Cortex of kidney (tissue), 1 donor: ENCODE measurements around the gene SNCAIP.
"Not testable (repeated sequence)": the region's sequence is repeated elsewhere in the genome, so short reads cannot be mapped to it uniquely, and the experiment has no call there.

Experiments used
- DNase-seq: peaks from one replicate; lab custom pipeline; 2025; lab: John Stamatoyannopoulos, UW

The SNCAIP gene

DNA sequence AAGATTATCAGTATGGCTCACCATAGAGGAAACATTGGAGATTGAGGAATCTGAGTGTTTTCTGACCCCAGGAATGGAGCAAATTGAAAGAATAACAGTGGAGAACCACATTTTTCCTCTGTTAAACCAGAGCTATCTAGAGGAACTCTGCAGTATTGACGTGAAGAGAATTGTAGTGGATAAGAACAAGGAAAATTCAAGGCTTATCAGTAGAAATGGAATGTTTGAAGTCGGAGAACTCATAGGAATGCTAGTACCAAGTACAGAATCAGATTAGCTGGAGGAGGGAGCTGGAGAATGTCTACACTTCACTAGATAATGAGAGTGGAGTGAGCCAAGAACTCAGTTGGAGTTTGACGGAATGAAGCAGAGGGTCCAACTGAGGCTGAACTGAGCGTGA lies 50.3 kb downstream of the SNCAIP start:
- DNase-seq, result no peak

DNA sequence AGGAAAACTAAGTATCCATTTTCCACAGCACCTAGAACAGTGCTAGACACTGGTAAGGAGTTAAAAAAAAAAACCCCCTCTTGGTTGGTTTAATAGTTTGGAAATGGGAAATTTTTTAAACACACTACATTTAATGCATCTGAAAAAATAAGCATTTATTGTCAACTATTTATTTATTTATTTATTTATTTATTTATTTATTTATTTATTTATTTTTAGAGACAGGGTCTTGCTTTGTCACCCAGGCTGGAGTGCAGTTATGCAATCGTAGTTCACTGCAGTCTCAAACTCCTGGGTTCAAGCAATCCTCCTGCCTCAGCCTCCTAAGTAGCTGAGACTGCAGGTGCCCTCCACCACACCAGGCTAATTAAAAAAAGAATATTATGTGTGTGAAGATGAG lies 51.6 kb downstream of the SNCAIP start:
- DNase-seq, result no peak

DNA sequence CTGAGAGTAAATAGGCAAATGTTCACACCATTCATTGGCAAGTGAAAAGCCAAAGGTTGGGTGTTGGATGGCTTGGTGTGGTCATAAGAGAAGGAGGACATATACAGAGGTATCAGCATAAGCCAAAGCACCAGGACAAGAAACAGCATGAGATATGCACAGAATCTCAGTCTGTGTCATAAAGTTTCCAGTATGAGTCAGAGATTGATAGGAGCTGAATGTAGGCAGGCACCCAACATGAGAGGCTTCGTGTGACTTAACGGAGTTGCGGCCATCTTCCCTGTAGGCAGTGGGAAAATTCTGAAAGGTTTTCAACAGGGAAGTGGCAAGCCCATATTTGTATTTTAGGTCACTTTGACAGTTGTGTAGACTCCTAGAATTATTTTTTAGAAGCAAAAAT lies 54.5 kb downstream of the SNCAIP start:
- no peak for DNase-seq

DNA sequence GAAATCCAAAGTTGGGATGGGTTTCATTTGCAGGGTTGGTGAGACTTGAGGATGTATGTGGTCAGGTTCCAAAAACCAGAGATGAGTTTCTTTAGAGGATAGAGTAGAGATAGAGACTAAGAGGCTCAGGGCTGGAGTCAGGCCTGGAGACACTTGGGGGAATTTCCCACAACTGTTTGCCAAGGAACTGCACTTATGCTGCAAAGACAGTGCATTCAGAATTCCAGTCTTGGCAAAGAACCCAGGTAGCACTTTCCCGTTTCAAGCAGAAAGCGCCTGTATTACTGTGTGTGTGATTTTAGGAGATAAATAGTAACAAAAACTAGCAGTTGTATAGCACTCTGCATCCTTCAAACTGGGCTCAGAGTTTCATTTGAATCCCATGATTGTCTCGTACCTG lies 55.4 kb downstream of the SNCAIP start:
- no peak for DNase-seq

DNA sequence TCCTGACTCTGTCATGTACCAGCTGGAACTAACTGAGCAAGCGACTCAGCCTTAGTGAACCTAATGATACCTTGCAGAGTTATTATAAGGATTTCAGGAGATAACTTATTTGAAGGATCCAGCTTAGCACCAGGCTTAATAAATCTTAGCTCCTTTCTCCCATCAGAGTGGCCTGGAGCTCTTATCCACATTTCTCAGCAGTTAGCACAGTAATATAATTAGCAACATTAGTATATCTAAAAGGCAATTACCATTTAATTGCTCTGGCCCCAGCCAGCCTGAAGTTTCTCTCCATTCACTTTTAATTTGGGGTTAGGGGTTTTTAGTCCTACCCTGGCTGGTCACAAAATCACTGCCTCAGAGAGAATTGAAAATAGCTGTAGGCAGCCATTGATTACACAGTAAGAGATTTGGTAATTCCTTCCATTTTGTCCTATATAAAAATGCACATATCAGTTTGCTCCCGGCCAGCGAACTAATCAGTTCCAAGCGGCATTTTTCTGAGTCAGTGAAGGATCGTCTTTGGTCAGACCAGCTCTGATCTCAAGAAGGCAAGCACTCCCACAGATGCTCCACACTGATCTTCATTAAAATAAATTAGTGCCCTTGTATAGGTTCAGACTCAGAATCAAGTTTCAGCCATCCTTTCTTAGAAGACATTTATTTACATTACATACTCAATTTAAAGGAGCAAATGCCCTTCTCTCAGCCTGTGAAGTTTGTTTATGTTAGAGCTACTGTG lies 56.6 kb downstream of the SNCAIP start:
- no peak for DNase-seq

DNA sequence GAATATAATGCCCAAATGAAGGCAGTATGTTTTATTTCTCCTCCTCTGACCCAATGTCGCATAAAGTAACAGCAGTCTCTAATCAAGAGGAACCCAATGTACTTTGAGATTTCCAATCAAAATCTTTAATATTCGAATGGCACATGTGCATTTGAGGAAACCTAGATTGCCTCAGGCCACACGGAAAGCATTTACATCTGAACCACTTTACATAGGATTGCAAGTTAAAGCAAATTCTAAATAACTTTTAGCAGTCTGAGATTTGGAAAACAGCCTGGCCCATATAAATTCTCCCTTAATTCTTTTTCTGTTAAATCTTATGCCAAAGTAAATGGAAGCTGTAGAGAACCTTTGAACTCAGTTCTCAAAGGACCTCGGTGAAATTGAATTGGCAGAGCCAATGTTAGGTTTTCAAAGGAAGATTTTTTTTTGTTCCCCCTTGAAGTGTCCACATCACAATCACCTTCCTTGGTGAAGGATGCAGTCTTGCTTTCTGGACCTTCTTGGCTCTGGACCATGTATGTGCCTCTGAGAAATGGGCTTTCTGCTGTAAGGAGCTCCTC lies 57.3 kb downstream of the SNCAIP start:
- no peak for DNase-seq

DNA sequence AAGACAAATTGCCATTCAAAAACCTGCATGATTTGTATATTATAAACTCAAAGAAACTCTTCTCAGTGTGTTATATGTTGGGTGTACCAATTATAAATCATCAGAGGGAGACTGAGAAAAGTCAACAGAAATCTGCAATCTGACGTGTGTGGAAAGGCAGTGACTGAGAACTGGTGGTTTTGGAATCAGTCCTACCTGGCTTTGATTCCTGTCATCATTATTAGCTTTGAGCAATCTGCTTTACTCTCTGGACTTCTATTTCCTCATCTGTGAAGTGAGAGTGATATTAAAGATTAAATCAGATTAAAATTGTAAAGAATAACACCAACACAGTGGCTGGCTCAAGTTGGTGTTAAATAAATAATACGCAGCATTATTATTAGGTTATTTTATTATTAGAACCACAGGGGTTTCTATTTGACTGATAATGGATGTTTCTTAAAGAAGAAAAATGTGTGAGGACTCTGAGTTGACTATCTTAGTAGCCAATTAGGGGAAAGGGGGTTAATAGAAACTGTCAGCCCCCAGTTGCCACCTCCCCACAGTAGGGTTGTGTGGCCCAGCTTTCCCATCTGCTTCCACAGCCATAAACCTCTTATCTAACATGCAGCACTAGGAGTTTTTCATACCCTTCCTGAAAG lies 59.6 kb downstream of the SNCAIP start:
- no peak for DNase-seq

DNA sequence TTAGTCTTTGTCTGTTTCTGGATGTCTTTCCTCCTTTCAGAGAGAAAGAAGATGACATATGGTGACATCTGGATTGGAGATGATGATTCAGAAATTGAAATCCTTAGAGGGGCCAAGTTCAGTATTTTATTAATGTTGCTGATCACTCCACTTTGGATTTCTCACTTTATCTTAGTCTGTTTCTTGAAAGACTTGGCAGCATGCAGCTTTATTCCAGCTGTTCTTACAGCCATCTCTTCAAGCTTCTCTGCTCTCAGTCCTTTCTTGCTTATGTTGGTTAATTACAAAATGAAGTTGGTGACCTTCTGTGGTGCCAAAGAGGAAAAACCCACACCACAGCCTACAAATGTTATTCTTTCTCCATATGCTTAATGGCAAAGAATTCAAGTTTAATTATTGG lies 62.1 kb downstream of the SNCAIP start:
- DNase-seq, result no peak

DNA sequence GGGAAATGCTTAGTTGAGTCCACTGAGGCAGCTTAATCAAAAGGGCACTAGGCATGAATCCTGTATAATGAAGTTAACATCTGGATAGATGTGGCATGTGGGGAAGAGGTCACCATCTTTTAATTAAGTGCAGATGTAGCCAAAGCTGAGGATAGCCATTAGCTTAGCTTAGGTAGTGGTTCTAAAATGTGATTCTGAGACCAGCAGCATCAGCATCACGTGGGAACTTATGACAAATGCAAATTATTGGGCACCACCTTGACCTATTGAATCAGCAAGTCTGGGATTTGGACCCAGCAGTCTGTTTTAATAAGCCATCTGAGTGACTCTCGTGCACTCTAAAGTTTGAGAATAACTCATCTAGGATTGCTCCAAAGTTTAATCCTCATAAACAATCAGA lies 63.8 kb downstream of the SNCAIP start:
- no peak for DNase-seq

DNA sequence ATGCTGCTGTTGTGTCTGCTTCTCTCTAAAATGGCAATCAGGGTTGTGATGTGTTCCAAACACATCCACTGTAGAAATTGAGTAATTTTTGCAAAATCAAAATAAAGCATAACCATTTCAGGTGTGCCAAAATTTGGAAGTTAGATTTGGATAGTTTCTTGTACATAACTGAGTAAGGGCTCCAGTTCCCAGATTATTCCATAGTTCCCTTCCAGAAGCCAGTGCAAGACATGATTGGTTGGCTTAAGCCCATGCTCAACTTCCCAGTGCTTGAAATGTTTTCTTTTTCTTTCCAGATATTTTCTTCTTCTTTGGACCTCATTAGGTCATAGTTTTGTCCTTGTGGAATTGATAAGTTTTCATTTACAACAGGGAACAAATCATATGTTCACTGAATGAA lies 64.2 kb downstream of the SNCAIP start:
- no peak for DNase-seq

DNA sequence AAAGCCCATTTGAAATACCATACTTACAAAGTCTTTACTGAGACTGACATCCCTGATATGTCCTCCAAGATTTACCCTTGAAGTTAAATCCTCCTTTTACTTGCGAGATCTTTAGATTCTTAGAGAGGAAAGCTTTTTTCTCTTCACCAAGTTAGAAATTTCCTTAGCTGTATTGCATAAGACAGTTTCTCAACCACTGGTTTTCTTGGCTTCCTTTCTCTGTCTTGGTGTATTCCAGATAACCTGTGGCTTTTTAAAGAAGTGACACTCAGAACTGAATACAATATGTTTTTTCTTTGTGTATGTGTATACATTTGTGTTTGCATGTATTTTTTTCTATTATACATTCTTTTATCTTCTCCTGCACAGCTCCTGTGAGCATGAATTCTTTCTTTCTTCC lies 65.0 kb downstream of the SNCAIP start:
- no peak for DNase-seq

DNA sequence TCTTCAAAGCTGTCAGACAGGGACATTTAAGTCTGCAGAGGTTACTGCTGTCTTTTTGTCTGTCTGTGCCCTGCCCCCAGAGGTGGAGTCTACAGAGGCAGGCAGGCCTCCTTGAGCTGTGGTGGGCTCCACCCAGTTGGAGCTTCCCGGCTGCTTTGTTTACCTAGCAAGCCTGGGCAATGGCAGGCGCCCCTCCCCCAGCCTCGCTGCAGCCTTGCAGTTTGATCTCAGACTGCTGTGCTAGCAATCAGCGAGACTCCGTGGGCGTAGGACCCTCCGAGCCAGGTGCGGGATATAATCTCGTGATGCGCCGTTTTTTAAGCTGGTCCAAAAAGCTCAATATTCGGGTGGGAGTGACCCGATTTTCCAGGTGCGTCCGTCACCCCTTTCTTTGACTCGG lies 70.9 kb downstream of the SNCAIP start:
- DNase-seq, result not testable (repeated sequence)

DNA sequence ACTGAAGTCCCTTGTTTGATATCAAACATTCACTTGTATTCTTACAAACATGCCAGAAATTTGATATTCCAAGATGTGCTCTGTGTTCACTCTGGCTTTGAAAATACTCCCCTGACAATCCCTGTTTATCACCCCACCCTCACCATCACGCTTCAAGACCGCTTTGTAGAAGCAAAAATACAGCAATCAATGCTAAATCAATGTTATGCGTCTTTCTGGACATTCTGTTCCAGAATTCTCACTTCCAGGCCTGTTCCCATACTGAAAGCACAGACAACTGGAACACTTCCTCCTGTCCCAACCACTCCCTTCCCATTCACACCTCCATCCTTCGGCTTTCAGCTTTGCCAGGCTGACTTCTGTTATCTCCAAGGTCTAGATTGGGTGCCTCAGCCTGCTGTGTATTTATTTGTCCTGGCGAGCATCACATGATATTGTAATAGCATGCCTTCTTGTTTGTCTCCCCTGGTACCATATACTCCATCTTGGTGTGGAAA lies 72.8 kb downstream of the SNCAIP start:
- no peak for DNase-seq

DNA sequence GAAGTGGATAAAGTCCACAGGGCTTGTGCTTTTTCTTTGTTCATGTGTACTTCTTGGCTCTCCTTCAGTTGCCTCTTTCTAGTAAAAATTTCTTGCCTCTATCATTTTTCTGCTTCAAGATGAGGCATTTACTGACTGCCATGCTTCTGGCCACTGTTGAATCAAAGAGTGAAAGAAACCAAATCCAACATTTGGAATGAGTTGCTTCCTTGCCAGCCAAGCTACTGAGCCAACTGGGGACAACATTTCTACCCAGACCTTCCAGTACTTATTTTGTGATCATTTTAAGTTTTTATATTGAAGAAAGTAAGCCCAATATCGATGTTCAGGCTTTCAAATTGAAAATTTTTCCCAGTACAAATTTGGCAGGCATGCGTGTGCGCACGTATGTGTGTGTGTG lies 73.2 kb downstream of the SNCAIP start:
- DNase-seq, result no peak

DNA sequence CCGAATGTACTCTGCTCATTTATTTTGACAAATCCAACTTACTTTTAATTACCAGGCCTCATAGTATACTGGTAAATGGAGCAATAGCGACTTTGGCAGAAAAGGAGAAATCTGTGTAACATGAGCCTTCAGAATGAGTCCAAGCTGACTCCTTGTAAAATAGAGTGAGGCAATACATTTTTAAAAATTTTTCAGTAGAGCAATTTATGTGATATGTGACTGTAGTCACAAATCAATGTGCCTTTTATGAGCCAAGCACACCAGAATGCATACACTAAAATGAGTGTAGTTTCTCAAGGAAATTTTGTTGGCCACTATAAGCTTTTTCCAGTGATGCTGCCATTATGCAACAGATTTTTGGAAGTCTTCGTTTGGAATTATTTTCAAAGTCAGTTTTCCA lies 73.8 kb downstream of the SNCAIP start:
- DNase-seq, result no peak

DNA sequence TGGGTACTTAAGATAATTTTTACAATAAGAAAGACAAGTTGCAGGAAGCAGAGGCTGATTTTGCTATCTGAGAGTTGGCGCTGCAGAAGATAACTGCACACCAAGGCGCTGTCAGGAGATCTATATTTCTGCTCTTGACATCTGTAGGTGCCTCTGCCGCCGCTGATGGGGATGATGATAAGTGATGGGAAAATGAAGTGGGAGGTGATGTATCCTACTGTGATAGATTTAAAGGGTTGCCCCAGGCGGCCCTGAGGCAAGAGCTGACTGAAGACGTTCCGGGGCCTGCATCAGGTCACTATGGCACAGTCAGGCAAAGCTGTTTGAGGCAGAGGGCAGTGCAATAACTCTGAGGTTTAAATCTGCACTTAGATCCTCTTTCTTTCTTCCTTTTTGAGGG lies 78.1 kb downstream of the SNCAIP start:
- DNase-seq, result no peak

DNA sequence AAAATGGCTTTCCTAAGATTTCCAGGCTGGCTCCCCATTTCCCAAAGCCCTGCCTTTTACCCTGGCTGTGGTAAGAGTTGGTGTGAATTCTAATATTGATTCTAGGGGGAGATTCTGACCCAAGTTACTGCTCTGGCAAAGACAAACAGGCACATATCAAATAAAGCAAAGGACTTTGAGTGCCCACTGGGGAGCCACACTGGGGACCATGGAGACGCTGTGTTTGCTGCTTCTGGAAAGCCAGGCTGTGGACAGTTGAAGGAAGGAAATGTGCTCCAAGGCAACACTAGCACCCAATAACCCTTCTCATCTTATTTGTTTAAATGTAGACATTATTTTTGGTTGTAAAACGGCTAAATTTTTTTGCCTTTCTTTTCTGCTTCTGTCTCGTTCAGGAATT lies 78.7 kb downstream of the SNCAIP start:
- no peak for DNase-seq

DNA sequence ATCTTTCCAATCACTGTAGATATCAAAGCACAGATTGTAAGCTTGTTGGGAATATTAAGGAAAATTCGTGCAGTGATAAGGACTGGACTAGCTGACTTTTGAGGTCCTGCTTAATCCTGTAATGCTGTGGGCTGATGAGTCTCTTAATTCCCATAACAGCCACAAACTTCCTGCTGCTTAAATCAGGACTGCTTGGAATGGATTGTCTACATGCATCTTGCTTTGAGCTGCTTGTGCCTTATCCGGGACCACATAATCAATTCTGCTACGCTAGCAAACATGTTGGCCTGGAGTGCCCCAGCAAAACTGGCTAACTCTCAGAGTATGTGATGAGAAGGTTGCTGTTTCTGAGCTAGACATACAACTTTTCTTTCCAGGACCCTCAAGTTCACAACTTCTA lies 79.6 kb downstream of the SNCAIP start:
- DNase-seq, result no peak

DNA sequence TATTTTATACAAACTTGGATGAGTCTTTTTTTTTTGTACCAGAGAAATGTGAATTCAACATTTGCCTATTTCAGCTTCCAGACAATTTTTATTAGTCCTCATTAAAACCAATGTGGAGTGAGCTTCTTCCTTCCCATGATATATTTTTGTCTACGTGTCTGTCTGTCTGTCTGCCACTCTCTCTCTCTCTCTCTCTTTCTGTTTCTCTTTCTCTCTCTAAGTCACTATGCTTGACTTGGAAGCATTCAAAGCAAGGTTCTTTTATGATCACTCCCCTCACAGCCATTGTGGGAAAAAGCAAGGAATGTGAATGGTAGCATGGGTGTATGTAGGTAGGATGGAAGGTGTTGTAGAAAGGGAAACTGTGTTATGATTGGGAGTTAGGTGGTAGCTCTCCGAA lies 80.2 kb downstream of the SNCAIP start:
- no peak for DNase-seq

DNA sequence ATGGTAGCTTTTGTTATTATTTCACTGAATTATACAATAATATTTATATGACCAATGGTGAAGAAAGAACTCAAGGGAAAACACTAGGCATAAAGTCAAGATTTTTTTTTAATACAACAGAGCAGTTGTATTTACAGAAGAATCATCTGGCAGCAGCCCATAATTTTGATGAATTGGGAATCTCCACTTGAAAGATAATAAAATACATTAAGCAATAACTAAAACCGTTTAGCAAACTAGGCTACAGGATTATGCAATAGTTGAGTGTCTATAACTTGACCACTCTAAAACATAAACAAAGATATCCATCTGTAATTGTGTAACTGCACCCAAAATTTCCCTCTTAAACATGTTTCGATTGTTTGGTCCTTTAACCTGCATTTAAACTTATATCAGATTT lies 80.8 kb downstream of the SNCAIP start:
- DNase-seq, result no peak

DNA sequence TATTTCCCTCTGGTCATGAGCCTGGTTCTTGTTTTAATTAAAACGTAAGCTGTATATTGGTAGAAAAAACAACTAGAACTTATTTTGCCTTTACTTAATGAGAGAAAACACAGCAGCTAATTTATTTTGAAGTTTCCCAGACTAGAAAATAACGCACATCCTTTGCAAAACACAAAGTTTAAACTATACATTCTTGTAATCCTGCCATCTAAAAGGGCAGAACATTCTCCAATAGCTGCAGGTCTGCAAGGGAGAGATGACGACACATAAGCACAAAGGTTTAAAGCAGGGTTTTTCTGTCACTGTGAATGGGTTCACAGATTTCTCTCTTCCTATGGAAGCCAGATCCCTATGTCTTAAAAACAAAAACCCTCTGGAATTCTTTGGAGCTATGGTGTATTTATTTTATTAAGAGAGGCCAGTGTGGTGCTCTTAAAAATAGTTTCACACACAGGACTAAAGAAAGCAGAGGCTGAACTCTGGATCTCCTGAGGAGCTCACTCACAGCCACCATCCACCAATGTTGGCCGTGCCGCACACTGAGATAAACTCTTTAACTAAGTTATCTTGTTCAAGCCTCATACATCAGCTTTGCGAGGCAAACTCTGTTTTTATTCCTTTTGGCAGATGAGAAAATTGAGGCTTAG lies 82.4 kb downstream of the SNCAIP start:
- DNase-seq, result no peak

DNA sequence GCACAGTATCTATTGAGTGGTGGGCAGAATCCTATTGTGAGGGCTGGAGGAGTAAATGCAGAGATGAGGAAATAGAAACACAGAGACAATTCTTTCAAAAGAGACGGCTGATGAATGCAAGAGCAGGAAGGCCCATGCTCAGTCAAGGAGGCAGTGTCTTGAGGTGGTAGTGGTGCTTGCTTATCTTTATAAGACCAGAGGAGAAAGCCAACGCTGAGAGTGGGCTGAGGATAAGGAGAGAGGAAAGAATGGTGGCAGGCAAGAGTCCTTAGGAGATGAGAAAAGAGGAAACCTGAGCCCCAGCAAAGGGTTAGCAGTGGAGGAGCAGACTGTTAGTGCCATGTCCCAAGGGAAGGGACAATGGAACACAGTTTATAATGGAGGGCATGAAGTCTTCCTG lies 86.0 kb downstream of the SNCAIP start:
- DNase-seq, result no peak

DNA sequence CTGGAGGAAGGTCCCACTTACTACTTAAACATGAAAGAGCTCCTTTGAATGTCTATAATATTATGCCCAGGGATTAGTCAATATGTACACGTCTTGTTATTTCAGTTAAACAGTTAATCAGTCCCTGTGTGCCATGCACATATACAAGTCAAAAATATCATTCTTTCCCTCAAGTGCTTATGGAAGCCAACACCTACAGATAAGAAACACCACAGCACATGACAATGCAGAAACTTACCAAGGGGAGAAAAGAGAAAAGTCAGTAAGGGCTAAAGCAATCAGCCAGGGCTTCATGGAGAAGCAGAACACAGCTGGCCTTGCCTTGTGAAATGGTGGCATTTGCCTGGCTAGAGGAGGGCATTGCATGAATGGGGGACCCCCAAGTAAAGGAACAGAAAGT lies 88.3 kb downstream of the SNCAIP start:
- no peak for DNase-seq
